H7 (cell line): ENCODE measurements around the gene LAD1. TPM values are rescaled to one million over a fixed set of nuclear protein-coding genes. Genes with fewer than 3 reads are reported as not detected.

Experiments
- DNase-seq: peaks from one replicate; pipeline ENCODE4 v3.0.0; 2012
- H3K27me3 ChIP-seq: 2 replicates; pipeline ENCODE4 v1.6.0; 2011; ENCODE audit warnings: mild to moderate bottlenecking, low read length; ENCODE audit not compliant: control insufficient read depth, insufficient read depth
- H3K36me3 ChIP-seq: replicated peaks from 2 replicates; pipeline ENCODE4 v1.5.1; 2011; ENCODE audit warnings: low read length; ENCODE audit not compliant: control insufficient read depth, insufficient read depth
- H3K4me3 ChIP-seq: 2 replicates; pipeline ENCODE4 v1.5.1; 2011; ENCODE audit warnings: low read depth, mild to moderate bottlenecking, control low read depth, low read length, moderate library complexity; ENCODE audit not compliant: insufficient read depth
- total RNA-seq: library from RNA; depleted of rRNA; stranded (reverse); fragments of >200 nt; shearing (Covaris generic); gene quantifications from 2 replicates; pipeline ENCODE4 v1.2.3, GENCODE V29; 2014

LAD1 gene
- total RNA-seq, 1 experiment from 2014 or later, result 4.3 TPM

DNA sequence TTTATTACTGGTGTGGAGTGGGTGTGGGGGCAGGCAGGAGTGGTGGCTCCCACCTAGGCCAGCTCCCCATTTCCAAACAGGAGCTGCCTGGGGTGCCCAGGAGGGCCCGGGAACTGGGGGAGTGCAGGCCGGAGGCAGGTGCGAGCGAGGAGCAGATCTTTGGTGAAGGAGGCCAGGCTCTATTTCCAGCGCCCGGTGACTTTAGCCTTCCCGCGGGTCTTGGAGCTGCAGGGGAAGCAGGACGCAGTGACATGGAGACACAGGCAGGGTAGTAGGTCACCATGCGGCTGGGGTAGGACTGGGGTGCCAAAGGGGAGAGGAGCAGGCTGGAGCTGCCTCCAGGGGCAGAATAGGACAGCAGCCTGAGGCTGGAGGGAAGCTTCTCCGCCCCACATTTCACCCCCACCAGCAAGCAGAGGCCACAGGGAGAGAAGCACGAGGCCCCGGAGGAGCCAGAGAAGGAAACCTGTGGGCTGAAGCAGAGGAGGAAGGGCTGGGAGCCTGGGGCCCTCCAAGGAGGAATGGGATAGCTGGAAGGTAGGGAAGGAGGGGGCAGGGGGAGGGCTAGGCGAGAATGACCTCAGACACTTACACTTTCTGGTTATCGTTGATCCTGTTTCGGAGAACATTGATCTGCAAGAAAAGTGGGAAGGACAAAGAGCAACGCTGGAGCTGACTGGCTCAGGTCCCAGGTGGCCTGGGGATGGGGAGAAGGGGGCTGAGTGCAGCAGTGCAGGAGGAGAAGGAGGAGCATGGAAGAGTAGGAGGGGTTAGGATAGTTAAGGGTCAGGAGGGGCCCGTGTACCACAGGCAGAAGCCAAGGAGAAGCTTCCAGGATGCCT lies 39.9 kb downstream of the LAD1 start:
- no peaks in the 10 kb centered on the region for H3K27me3 ChIP-seq
- H3K4me3 ChIP-seq, result no peak overlapping the region
- no peaks in the 10 kb centered on the region for H3K36me3 ChIP-seq
- no peak for DNase-seq

DNA sequence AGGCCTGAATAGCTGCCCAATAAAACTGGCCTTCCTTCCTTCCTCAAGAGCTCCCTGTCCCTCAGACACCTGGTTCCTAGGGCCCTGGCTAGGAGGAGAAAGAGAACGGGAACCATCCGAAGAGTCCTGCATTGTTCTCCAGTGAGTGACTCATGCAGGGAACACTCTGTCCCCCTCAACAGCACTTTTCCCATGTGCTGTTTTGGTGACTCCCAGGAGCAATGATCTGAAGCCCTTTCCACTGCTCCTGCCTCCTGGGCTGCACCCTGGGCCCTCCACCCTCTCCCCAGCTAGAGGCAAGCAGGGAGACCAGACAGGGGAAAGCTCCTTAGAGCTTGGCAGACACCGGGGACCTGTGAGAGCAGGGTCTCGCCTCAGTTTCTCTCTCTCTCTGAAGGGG lies 40.5 kb downstream of the LAD1 start:
- Histone ChIP-seq H3K27me3 (no peaks in the 10 kb centered on the region), H3K4me3 (no peak overlapping the region), H3K36me3 (no peaks in the 10 kb centered on the region)
- no peak for DNase-seq

- H3K36me3 ChIP-seq, result no peaks in the 10 kb centered on the region
- no peaks in the 10 kb centered on the region for H3K27me3 ChIP-seq
- H3K4me3 ChIP-seq, result no peak overlapping the region
- DNase-seq, result peak; percentile 40
Measured at GRCh38 chr1:201357636-201358348, 41.3 kb downstream of the LAD1 start.

DNA sequence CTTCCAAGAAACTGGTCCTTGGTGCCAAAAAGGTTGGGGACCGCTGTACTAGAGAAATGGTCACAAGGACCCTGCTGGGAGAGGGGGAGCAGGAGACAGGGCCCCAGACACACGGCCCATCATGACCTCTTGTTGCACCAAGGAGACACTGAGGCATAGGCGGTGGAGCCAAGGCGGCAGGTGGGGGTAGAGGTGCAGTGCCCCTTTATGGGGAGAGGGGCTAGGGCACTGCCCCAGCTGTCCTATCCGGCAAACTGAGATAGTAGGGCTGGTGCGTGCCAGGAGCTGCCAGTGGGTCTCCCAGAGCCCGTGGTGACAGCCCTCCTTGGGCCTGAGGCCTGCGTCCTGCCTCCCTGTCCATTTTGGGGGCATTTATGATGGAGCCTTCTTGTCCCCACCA lies 41.9 kb downstream of the LAD1 start:
- Histone ChIP-seq H3K27me3 (no peaks in the 10 kb centered on the region), H3K4me3 (no peak overlapping the region), H3K36me3 (no peaks in the 10 kb centered on the region)
- no peak for DNase-seq

DNA sequence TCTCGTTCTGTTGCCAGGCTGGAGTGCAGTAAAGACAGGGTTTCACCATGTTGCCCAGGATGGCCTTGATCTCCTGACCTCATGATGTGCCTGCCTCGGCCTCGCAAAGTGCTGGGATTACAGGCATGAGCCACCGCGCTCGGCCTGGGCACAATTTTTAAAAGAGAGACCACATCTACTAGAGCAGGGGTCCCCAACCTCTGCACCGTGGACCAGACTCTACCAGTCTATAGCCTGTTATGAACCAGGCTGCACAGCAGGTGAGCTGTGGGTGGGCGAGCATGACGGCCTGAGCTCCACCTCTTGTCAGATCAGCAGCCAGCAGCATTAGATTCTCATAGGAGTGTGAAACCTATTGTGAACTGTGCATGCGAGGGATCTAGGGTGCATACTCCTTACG lies 42.4 kb downstream of the LAD1 start:
- H3K4me3 ChIP-seq, result no peak overlapping the region
- no peak for DNase-seq
- H3K27me3 ChIP-seq, result no peaks in the 10 kb centered on the region
- no peaks in the 10 kb centered on the region for H3K36me3 ChIP-seq

GRCh38 chr1:201356236-201356635 lies 42.9 kb downstream of the LAD1 start:
- no peaks in the 10 kb centered on the region for H3K36me3 ChIP-seq
- no peak for DNase-seq
- H3K4me3 ChIP-seq, result no peak overlapping the region
- H3K27me3 ChIP-seq, result no peaks in the 10 kb centered on the region

DNA sequence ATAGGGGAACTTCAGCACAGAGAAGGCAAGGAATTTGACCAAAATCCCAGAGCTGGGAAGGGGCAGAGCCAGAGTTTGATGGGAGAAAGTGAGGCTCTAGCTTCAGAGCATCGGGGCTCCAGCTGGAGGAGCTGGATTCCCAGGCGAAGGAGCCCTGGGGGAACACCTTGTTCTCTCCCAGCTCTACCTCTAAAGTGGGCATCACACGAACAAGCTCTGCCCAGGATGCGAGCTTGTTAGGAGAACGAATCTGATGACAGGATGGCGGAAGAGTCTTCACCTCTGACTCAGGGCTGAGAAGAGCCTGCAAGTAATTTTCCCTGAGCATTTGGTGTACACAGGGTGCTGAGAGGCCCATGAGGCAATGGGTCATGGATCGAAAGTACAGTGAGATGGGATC lies 43.7 kb downstream of the LAD1 start:
- DNase-seq, result no peak
- H3K36me3 ChIP-seq, result no peaks in the 10 kb centered on the region
- H3K27me3 ChIP-seq, result no peaks in the 10 kb centered on the region
- H3K4me3 ChIP-seq, result no peak overlapping the region

GRCh38 chr1:201354901-201355295 lies 44.2 kb downstream of the LAD1 start:
- Histone ChIP-seq H3K4me3 (no peak overlapping the region), H3K27me3 (no peaks in the 10 kb centered on the region), H3K36me3 (no peaks in the 10 kb centered on the region)
- DNase-seq, result no peak

DNA sequence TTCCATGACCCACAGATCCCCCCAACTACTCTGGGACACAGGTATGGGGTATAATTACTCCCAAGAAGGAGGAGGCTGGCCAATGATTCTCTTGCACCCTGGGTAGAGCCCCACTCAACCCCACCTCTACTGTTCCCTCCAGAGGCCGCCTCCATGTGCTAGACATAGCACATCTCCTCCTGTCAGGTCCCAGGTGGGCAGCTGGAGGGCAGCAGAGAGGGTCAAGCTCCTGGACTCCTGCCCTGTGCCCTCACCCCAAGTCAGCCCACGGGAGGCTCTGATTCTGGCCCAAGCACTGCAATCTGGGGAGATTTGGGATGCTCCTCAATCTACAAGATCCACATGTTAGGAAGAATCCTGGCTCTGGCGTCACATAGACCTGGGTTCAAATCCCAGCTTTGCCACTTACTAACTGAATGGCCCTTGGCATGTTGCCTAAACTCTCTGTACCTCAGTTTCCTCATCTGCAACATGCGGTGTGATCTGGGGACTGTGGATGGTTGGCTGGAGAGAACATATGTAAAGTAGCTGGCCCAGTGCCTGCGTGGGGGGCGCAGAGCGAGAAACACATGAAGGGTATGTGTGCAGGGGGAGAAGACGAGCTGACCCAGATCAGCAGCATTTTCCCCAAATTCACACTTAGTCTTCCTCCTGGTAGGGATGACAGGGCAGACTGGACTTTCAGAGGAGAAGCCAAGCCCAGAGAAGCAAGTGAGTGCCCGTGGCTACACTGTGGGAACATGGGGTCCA lies 44.8 kb downstream of the LAD1 start:
- H3K36me3 ChIP-seq, result no peaks in the 10 kb centered on the region
- no peak for DNase-seq
- H3K4me3 ChIP-seq, result no peak overlapping the region
- H3K27me3 ChIP-seq, result no peaks in the 10 kb centered on the region

DNA sequence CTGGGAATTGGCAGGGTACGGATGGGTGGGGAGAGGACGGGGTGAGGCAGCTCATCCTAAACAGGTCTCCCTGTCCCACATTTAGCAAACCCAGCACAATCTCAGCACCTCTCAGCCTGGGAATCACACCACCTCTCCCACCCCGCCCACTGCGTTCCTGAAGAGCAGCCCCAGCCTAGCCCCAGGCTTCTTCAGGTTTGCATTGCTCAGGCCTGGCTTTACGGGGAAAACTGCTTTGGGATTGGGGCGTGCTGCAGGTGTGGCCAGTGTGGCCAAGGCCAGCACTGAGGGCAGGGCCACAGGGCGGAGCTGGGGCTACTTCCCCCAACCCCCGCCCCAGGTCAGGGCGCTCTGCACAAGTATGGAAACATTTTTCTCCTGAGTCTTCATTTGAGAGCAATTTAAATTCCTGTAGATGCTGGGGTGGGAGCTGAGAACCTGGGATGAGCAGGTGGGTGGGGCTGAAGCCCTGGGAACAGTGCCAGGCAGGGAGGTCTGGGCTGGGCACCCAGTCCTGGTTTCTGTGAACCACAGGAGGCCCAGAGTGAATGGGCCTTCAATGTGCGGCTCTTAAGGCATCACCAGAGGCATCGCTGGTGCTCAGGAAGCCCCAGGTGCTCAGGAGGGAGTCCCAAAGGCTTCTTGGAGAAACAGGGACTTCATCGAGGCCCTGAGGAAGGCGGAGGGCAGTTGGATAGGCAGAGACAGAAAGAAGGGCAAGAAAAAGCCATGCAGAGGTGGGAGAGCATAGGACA lies 45.8 kb downstream of the LAD1 start:
- no peak for DNase-seq
- Histone ChIP-seq H3K27me3 (no peaks in the 10 kb centered on the region), H3K36me3 (no peaks in the 10 kb centered on the region), H3K4me3 (no peak overlapping the region)

DNA sequence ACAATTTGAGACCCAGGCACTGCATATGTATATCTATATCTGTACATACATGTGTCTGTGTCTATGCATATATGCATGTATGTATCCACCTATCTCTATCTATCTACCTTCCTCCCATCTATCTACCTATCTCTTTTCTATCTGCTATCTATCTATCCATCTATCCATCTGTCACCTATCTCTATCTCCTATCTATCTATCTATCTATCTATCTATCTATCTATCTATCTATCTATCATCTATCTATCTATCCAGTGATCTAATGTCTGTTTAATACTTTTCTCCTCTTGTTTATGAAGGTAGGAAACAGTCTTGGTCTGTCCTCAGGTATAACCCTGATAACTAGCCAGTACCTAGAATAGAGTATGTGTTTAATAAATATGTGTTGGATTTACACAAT lies 47.5 kb downstream of the LAD1 start:
- Histone ChIP-seq H3K4me3 (no peak overlapping the region), H3K36me3 (no peaks in the 10 kb centered on the region), H3K27me3 (no peaks in the 10 kb centered on the region)
- DNase-seq, result no peak

GRCh38 chr1:201350884-201351283 lies 48.2 kb downstream of the LAD1 start:
- Histone ChIP-seq H3K4me3 (no peak overlapping the region), H3K27me3 (no peaks in the 10 kb centered on the region), H3K36me3 (no peaks in the 10 kb centered on the region)
- no peak for DNase-seq

- DNase-seq, result no peak
- no peak overlapping the region for H3K4me3 ChIP-seq
- no peaks in the 10 kb centered on the region; the same call in 1 of the 2 replicates for H3K27me3 ChIP-seq
- H3K36me3 ChIP-seq, result no peaks in the 10 kb centered on the region
Measured at GRCh38 chr1:201350361-201350725, 48.8 kb downstream of the LAD1 start.

GRCh38 chr1:201349092-201349491 lies 50.0 kb downstream of the LAD1 start:
- no peak for DNase-seq
- no peaks in the 10 kb centered on the region for H3K36me3 ChIP-seq
- H3K27me3 ChIP-seq, result no peaks in the 10 kb centered on the region; the same call in 1 of the 2 replicates
- no peak overlapping the region for H3K4me3 ChIP-seq
